GM12872 (cell line): Measurements from ENCODE around the gene CD96.

Source experiments
- CTCF ChIP-seq: IDR thresholded peaks from 3 replicates; pipeline ENCODE4 v1.5.1; 2011; ENCODE audit warnings: low read depth, mild to moderate bottlenecking, low read length, moderate library complexity; ENCODE audit not compliant: insufficient read depth

The CD96 gene

GRCh38 chr3:111589303-111590142 lies 47.5 kb downstream of the CD96 start:
- no peak for TF ChIP-seq CTCF

- no peak for TF ChIP-seq CTCF
These were observed 48.1 kb downstream of the CD96 start for GRCh38 chr3:111590143-111590491.

DNA sequence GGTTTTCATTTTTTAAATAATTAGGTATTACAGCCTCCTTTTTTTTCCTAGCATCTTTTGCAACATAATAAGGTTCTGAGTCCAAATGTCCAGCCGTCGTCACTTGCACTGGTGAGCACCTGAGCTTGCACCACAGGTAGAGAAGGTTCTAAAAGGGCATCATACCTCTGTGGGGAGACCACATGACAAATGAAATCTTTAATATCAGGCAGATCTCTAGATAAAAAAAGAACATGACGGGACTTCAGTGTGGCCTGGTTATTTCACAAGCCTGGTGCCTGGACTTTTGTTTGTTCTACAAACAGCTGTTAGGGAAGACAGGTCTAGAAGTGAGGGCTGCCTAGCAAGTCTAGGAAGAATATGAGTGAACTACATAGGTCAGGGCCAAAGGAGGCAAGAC lies 49.6 kb downstream of the CD96 start:
- TF ChIP-seq CTCF = no peak

DNA sequence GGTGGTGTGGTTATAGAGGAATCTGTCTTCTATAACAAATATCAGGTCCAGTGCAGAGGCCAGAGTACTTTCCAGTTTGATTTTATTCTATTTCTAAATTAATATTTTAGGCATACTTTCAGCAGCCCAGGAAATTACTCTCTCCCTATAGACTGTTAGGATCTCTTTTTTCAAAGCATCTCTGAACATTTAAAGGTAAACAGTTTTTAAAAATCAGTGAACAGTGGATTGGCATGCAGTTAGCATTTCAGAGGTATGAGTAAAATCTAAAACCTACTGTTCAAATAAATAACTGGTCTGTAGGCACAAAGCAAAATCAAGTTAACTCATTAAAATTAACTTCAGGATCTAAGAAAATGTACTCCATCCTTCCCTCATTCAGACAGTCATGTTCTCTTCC lies 50.1 kb downstream of the CD96 start:
- TF ChIP-seq CTCF = no peak

GRCh38 chr3:111592936-111593335 lies 50.9 kb downstream of the CD96 start:
- TF ChIP-seq CTCF = no peak

DNA sequence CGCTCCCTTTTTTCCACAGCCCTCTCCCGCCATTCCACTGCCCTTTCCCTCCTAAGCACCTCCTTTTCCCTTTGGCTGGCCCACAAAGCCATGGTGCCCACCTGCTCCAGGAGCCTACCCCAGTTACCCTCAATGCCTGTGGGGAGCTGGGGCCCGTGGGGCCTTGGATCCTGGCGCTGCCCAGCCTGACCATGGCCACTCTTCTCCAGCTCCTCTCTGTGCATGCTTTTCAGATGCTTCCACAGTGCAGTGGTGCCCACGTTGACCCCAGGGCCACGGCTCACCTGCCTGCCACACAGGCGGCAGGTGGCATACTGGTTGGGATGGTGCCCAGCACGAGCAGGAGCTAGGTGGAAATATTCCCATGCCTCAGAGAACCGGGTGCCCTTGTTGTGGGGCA lies 51.7 kb downstream of the CD96 start:
- no peak for TF ChIP-seq CTCF

DNA sequence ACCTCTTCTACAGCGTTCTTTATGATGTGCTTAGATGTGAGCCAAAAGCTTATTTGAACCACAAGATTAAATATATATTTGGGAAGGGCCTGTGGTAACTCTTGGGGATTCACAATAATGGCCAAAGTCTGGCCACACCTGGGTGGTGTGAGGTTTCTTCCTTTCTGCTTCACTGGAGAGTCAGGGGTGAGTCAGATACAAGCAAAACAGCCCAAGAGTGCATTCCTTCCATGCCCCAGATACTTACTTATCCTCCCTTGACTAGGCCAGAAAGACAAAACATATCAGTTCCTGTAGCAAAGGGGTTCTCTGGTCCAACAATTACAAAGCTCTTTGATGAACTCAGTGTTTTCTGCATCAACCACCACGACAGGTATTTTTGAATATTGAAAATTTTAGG lies 52.2 kb downstream of the CD96 start:
- no peak for TF ChIP-seq CTCF
